ENCODE data around the gene GPRIN2. TPM values are rescaled to one million over a fixed set of nuclear protein-coding genes. Genes with fewer than 3 reads are reported as not detected.
"Not testable (repeated sequence)": the region's sequence is repeated elsewhere in the genome, so short reads cannot be mapped to it uniquely, and the experiment has no call there.

Gene GPRIN2
- total RNA-seq, 1 donor from 2014 or later, result not detected

DNA sequence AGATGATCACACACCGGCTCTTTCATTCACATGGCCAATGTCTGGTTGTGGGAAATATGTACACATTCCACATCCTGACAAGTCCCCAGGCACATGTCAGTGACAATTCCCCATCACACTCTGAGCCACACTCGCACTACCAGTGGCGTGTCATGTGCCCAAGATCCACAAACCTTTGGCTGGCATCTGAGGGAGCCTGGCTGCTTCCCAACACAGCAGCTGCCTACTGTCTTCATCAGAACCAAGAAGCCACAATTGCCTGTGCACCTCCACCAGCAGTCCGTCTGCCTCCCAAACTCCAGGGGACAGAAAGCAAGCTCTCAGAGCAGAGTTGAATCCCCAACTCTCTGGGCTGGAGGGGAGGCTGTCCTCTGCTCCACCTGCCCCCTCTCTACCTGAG is 16.3 kb upstream of the GPRIN2 start:
- peak; percentile 59 for DNase-seq (ENCODE audit: low spot score)
- intact Hi-C loops (cut with DNase I), result not testable (repeated sequence)

DNA sequence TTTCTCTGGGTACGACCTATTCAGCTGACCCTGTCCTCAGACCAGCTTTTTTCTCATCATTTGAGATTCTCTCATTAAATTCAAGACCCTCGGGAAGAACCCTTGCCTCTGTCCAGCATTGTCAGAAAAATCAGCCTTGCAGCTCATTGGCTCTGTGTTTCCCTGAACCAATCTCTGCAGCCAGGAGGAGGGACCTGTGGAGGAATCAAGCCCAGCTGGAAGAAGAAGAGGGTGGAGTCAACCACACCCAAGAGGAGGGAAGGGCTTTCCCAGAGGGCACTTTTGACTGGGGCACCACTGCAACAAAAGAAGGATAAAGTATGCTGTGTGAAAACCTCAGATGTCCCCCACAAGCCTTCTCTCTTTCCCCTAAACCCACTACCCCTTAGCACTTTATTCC is 14.2 kb upstream of the GPRIN2 start:
- DNase-seq (ENCODE audit: low spot score); intact Hi-C loops (cut with DNase I): not testable (repeated sequence)

DNA sequence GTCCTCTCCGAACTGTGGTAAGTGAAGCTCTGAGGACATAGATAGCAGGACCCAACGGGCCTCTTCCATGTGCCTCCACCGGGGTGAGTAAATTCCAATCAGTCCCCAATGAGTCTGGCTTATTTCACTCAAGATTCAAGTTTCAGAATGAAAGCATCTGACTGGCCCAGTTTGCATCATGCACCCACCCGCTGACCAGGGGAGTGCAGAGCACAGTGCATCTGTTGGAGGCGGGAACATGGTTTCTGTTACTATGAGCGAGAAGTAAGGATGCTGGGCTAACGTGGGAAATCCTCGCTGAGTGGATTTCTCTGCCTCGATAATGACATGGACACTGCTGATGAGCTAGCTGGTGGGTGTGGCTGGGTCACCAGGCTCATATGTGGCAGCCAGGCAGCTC is 10.7 kb upstream of the GPRIN2 start:
- DNase-seq (ENCODE audit: low spot score), result peak; percentile 55
- intact Hi-C loops (cut with DNase I), result not testable (repeated sequence)

GRCh38 chr10:46565591-46566332 is 9.3 kb upstream of the GPRIN2 start:
- DNase-seq (ENCODE audit: low spot score), result peak; percentile 74
- intact Hi-C loops (cut with DNase I), result not testable (repeated sequence)

DNA sequence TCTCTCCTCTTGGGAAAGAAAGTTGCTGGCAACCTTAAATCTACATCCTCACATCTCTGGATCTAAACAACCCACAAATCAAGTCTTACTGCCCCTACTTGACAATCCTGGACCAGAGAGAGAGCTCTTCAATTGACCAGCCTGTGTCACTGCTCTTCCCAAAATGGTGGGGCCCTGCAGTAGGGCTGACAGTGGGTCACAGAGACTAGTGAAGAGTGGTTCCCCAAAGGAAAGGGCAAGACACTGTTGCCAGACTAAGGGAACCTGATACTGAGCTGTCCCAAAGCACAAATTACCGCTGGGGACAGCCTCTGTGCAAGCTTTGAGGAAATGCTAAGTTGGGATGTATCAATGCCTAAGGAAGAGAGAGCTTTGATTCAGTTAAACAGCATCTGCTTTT is 4.5 kb upstream of the GPRIN2 start:
- DNase-seq (ENCODE audit: low spot score), result peak; percentile 74
- intact Hi-C loops (cut with DNase I), result no loop called here

GRCh38 chr10:46560381-46560780 is 3.9 kb upstream of the GPRIN2 start:
- intact Hi-C loops (cut with DNase I), result no loop called here
- DNase-seq (ENCODE audit: low spot score), result peak; percentile 76

DNA sequence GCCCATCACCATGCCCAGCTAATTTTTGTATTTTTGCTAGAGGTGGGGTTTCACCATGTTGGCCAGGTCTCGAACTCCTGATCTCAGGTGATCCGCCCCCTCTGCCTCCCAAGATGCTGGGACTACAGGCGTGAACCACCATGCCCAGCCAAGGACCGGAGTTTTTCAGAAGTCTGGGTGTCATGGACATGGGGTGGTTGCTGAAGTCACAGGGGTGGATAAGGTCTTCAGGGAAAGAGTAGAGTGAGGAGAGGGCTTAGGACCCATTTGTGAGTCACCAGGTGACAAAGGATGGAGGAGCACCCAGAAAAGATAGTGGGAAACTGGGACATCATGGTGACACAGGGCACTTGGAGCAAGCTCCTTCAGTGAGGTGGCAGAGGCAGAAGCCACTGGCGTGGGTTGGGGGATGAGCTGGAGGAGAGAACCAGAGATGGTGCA is 2.8 kb upstream of the GPRIN2 start:
- intact Hi-C loops (cut with DNase I), result no loop called here
- DNase-seq (ENCODE audit: low spot score), result peak; percentile 72

GRCh38 chr10:46558392-46559185 is 2.1 kb upstream of the GPRIN2 start:
- intact Hi-C loops (cut with DNase I), result no loop called here
- peak; percentile 78 for DNase-seq (ENCODE audit: low spot score)

DNA sequence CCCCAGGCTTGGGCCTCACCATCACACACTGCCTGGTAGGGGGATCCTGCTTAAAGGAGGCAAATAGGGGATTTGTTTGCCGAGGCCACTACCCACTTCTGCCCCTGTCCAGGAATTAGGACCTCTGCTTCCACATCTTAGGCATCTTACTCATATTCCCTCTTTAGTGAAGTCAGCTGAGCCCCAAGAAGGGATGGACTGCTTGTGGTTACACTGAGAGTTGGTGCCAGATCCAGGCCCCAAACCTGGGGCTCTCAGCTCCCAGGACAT is 1.6 kb upstream of the GPRIN2 start:
- no peak for DNase-seq (ENCODE audit: low spot score)
- intact Hi-C loops (cut with DNase I), result no loop called here

DNA sequence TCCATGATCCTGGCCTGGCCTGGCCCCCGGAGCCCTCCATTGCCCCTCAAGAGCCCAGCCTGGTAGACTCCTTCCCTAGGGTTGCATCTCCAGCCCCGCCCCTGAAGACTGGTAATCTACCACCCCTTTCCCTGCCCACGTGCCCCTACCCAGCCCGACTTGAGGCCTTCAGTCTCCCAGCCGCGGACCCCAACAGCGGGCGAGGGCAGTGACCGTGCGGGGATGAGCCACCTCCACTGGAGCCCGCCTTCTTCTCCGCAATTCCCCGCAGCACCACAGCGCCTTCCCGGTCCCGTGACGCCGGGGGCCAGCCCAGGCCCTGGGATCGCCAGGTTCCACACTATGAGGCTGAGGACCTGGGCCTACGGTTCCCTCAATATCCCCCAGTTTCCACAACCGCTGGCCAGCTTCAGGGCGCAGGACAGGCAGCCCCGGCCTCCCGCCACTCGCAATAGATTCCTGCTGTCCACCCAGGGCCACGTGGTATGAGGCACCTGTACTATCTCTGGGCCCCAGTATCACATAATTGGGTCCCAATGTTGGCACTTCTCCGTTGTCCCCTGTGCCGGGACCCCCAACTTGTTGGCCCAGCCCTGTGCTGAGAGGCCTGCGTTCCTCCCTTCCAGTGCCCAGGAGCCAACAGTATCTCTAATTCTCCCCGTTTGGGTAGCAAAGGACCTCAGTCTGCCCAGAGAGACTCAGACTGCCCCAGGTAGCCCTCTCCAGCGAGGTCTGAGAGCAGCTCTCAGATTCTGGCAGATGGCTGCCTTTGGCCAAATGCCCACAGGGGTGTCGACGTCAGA is 1.1 kb upstream of the GPRIN2 start:
- peak; percentile 77 for DNase-seq (ENCODE audit: low spot score)
- intact Hi-C loops (cut with DNase I), result no loop called here

GRCh38 chr10:46555713-46556514 is 544 bp downstream of the GPRIN2 start:
- intact Hi-C loops (cut with DNase I), result no loop called here
- DNase-seq (ENCODE audit: low spot score), result peak; percentile 77

GRCh38 chr10:46555366-46555712 is 1.1 kb downstream of the GPRIN2 start:
- intact Hi-C loops (cut with DNase I), result no loop called here
- DNase-seq (ENCODE audit: low spot score), result peak; percentile 76

DNA sequence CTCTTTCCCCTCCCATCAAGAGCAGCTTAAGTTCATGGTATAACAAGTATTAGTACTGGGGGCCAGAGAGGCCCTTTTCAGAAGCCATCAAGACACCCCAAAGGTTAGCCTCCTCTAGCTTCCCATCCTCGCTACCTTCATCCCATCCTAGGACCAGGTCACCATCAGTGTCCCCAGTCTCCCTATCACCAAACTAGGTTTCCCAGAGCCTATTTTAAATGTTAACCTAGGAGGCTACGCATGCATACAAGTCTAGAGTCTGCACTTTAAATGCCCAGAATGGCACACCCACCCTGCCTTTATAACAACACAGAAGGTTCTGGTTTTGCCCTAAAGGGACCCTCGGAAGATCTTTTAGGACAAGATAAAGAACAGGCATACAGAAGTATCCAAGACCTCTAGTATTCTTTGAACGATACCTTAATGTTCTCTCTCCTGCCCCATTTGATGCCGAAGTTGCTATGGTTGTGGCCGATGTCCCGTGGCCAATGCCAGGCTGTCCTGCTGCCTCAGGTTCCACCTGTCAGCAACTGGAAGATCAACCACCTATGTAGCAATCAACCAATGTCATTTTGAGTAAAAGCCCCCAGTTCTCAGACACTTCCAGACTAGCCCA is 2.2 kb downstream of the GPRIN2 start:
- intact Hi-C loops (cut with DNase I), result no loop called here
- no peak for DNase-seq (ENCODE audit: low spot score)

DNA sequence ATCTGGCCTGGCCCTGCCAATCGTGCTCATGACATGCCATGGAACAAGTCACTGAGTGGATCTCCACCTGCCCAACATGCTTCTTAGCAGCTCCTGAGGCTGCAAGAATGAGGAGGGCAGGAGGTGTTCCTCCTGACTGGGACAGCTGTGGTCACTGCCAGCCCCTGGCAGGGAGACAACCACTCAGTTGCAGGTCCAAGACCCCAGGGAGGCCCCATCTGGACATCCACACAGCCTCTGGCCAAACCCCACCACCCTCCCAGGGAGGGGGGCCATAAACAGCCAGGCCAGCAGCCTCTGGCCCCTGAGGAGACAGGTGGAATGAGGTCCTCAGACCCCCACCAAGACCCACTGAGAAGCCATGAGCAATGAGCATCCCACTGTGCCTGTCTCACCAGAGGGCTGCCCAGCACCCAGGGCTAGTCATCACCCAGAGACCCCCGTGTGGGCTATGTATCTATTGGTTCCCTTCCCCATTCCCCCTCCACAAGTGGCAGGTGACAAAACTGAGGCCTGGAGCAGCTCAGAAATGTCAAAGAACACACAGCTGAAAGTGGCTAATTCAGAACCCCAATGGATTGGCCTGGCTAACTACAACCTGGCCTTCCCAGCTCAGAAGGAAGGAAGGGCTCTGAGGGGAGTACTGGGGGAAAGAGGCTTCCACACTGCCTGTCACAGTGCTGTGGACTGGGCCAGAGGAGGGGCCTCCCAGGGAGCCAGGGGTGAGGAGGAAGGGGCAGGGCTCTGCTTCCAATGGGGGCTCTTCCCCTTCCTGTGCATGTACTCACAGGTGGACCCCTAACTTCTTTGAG is 3.0 kb downstream of the GPRIN2 start:
- DNase-seq (ENCODE audit: low spot score), result peak; percentile 77
- intact Hi-C loops (cut with DNase I), result no loop called here

DNA sequence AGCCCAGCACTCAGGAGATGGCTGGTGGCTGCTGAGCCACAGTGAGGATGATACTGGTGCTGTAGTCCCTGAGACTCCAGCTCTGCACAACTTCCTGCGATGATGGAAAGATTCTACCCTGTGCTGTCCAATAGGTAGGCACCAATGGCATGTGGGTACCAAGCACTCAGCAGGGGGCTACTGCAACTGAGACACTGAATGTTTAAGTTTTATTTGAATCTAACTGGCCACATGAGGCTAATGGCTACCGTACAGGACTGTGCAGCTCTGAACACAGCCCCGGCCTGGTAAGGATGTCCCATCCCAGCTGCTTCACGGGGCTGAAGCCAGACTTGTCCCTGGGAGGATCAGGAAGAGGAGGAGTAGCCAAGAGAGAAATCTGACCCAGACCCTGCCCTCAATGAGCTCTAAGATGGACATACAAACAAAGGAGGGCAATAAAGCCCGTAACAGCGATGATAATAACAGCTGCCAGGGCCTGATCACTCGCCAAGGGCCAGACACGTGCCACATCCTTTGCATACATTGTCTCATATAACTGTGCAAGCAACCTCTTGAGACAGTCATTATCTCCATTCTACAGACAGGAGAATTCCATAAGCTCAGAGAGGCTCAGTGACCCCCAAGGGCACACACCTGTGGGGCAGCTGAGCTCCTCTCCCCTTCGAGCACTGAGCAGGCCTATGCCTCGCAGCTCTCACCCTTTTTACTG is 3.8 kb downstream of the GPRIN2 start:
- DNase-seq (ENCODE audit: low spot score), result no peak
- intact Hi-C loops (cut with DNase I), result no loop called here

GRCh38 chr10:46551701-46552525 is 4.5 kb downstream of the GPRIN2 start:
- peak; percentile 77 for DNase-seq (ENCODE audit: low spot score)
- intact Hi-C loops (cut with DNase I), result no loop called here

Measured in cardiac septum (tissue), 1 donor.